PFSK-1 (cell line): Measurements from ENCODE around the gene MAPK4.

ENCODE experiments used
- FOXP2 ChIP-seq: optimal IDR thresholded peaks from 2 replicates; pipeline ENCODE3; 2011; ENCODE audit warnings: borderline replicate concordance, control low read depth, inconsistent platforms; ENCODE audit not compliant: insufficient read depth; ENCODE audit errors: extremely low read length, extremely low read depth
- POLR2AphosphoS5 ChIP-seq: IDR thresholded peaks from 2 replicates; pipeline ENCODE4 v1.6.1; 2012; ENCODE audit warnings: low read depth, mild to moderate bottlenecking, control low read depth, low read length, moderate library complexity
- SIN3A ChIP-seq: IDR thresholded peaks from 2 replicates; pipeline ENCODE4 v1.6.1; 2012; ENCODE audit warnings: mild to moderate bottlenecking, low read length, moderate library complexity, borderline replicate concordance; ENCODE audit not compliant: insufficient read depth
- TAF1 ChIP-seq: IDR thresholded peaks from 2 replicates; pipeline ENCODE4 v1.6.1; 2012; ENCODE audit warnings: low read length, control low read depth, borderline replicate concordance; ENCODE audit not compliant: insufficient read depth
- TF ChIP-seq, protein P1 (sequence below), 2 experiments: IDR thresholded peaks; 2 replicates each; pipeline versions ENCODE4 v1.6.1 to v1.8.0; 2011 to 2012; ENCODE audit warnings: low read depth in 2 of 2, low read length in 2 of 2, control low read depth in 1 of 2, inconsistent platforms in 1 of 2, mild to moderate bottlenecking in 1 of 2, moderate library complexity in 1 of 2; ENCODE audit not compliant: insufficient read depth in 1 of 2

DNA sequence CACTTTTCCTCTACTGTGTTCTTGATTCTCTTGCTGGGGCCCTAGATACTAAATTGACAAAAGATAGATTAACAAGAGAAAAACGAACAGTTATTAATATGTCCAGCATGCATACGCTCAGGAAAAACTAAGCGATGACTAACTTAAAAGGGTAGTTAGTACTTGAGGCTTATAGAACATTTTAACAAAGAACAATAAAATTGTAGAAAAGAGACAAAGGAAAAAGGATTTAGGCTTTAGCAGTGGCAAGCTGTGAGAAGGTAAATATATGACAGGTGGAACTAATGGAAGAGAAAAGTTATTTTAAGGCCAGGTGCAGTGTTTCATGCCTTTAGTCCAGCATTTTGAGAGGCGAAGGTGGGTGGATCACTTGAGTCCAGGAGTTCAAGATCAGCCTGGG is 184.4 kb downstream of the MAPK4 start:
- TF ChIP-seq POLR2AphosphoS5 = no peak
- TF ChIP-seq, protein P1, sequence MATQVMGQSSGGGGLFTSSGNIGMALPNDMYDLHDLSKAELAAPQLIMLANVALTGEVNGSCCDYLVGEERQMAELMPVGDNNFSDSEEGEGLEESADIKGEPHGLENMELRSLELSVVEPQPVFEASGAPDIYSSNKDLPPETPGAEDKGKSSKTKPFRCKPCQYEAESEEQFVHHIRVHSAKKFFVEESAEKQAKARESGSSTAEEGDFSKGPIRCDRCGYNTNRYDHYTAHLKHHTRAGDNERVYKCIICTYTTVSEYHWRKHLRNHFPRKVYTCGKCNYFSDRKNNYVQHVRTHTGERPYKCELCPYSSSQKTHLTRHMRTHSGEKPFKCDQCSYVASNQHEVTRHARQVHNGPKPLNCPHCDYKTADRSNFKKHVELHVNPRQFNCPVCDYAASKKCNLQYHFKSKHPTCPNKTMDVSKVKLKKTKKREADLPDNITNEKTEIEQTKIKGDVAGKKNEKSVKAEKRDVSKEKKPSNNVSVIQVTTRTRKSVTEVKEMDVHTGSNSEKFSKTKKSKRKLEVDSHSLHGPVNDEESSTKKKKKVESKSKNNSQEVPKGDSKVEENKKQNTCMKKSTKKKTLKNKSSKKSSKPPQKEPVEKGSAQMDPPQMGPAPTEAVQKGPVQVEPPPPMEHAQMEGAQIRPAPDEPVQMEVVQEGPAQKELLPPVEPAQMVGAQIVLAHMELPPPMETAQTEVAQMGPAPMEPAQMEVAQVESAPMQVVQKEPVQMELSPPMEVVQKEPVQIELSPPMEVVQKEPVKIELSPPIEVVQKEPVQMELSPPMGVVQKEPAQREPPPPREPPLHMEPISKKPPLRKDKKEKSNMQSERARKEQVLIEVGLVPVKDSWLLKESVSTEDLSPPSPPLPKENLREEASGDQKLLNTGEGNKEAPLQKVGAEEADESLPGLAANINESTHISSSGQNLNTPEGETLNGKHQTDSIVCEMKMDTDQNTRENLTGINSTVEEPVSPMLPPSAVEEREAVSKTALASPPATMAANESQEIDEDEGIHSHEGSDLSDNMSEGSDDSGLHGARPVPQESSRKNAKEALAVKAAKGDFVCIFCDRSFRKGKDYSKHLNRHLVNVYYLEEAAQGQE (IDR thresholded peaks at IDR 0.05; ENCODE audit: insufficient read depth in 1 of 2, low read depth in 2 of 2, low read length in 2 of 2) = no peak
- no peak for TF ChIP-seq TAF1
- TF ChIP-seq SIN3A = no peak
- TF ChIP-seq FOXP2 = no peak
